ENCODE data around the gene FCRLA. TPM values are rescaled to one million over a fixed set of nuclear protein-coding genes. Genes with fewer than 3 reads are reported as not detected.

FCRLA gene
- total RNA-seq, 1 experiment from 2014 or later, result 0.15 TPM

DNA sequence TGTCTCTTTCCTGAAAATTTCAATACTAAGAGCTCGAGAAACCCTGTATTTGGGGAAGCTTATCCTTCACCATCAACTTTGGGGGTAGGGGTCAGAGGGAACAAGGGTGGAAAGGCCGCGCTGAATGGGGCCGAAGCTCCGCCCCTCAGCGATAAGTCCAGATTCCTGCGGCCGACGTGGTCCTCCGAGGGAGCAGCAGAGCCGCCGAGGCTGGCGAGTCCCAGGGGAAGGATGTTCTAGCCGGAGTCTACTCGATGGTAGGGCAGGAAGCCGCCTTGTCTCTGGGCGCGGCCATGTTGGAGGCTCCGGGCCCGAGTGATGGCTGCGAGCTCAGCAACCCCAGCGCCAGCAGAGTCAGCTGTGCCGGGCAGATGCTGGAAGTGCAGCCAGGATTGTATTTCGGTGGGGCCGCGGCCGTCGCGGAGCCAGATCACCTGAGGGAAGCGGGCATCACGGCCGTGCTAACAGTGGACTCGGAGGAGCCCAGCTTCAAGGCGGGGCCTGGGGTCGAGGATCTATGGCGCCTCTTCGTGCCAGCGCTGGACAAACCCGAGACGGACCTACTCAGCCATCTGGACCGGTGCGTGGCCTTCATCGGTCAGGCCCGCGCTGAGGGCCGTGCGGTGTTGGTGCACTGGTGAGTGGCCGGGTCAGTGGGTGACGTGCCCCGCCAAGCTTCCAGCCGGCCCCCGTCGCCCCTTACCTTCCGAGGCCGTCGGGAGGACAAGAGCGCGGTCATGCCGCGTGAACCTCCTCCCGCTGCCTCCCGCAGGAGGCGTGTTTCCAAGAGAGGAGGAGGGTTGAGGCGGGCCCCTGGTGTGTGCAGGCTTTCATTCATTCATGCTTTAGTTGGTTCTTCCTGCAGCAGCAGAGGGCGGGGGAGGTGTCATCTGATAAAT is 42.7 kb downstream of the FCRLA start, which contains the start of gene DUSP12 (continued):
- TF ChIP-seq, protein P1, sequence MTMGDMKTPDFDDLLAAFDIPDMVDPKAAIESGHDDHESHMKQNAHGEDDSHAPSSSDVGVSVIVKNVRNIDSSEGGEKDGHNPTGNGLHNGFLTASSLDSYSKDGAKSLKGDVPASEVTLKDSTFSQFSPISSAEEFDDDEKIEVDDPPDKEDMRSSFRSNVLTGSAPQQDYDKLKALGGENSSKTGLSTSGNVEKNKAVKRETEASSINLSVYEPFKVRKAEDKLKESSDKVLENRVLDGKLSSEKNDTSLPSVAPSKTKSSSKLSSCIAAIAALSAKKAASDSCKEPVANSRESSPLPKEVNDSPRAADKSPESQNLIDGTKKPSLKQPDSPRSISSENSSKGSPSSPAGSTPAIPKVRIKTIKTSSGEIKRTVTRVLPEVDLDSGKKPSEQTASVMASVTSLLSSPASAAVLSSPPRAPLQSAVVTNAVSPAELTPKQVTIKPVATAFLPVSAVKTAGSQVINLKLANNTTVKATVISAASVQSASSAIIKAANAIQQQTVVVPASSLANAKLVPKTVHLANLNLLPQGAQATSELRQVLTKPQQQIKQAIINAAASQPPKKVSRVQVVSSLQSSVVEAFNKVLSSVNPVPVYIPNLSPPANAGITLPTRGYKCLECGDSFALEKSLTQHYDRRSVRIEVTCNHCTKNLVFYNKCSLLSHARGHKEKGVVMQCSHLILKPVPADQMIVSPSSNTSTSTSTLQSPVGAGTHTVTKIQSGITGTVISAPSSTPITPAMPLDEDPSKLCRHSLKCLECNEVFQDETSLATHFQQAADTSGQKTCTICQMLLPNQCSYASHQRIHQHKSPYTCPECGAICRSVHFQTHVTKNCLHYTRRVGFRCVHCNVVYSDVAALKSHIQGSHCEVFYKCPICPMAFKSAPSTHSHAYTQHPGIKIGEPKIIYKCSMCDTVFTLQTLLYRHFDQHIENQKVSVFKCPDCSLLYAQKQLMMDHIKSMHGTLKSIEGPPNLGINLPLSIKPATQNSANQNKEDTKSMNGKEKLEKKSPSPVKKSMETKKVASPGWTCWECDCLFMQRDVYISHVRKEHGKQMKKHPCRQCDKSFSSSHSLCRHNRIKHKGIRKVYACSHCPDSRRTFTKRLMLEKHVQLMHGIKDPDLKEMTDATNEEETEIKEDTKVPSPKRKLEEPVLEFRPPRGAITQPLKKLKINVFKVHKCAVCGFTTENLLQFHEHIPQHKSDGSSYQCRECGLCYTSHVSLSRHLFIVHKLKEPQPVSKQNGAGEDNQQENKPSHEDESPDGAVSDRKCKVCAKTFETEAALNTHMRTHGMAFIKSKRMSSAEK (CRISPR knock-in tag; IDR thresholded peaks at IDR 0.05; ENCODE audit: borderline replicate concordance), result no peak
- TF ChIP-seq OVOL2 (CRISPR knock-in tag; IDR thresholded peaks at IDR 0.05; ENCODE audit: borderline replicate concordance) (no peak), ELF4 (CRISPR knock-in tag; IDR thresholded peaks at IDR 0.05; ENCODE audit: low read depth) (no peak), ESRRA (CRISPR knock-in tag; IDR thresholded peaks at IDR 0.05; ENCODE audit: borderline replicate concordance) (peak; percentile 72; the same call in 1 of the 2 replicates), FOXP1 (CRISPR knock-in tag; IDR thresholded peaks at IDR 0.05; ENCODE audit: borderline replicate concordance) (peak; percentile 92), CREM (CRISPR knock-in tag; IDR thresholded peaks at IDR 0.05) (no peak), TCF7 (CRISPR knock-in tag; IDR thresholded peaks at IDR 0.05; ENCODE audit: low read depth) (peak; percentile 74; the same call in 1 of the 2 replicates), ZNF138 (CRISPR knock-in tag; conservative IDR thresholded peaks at IDR 0.05) (no peak), IRF2 (CRISPR knock-in tag; IDR thresholded peaks at IDR 0.05; ENCODE audit: borderline replicate concordance, low read depth) (0 out of 2 replicates have a peak, but pooled peaks have one; percentile 32)
- TF ChIP-seq, protein P2, sequence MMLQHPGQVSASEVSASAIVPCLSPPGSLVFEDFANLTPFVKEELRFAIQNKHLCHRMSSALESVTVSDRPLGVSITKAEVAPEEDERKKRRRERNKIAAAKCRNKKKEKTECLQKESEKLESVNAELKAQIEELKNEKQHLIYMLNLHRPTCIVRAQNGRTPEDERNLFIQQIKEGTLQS (CRISPR knock-in tag; conservative IDR thresholded peaks at IDR 0.05), result no peak
- TF ChIP-seq, protein P3, sequence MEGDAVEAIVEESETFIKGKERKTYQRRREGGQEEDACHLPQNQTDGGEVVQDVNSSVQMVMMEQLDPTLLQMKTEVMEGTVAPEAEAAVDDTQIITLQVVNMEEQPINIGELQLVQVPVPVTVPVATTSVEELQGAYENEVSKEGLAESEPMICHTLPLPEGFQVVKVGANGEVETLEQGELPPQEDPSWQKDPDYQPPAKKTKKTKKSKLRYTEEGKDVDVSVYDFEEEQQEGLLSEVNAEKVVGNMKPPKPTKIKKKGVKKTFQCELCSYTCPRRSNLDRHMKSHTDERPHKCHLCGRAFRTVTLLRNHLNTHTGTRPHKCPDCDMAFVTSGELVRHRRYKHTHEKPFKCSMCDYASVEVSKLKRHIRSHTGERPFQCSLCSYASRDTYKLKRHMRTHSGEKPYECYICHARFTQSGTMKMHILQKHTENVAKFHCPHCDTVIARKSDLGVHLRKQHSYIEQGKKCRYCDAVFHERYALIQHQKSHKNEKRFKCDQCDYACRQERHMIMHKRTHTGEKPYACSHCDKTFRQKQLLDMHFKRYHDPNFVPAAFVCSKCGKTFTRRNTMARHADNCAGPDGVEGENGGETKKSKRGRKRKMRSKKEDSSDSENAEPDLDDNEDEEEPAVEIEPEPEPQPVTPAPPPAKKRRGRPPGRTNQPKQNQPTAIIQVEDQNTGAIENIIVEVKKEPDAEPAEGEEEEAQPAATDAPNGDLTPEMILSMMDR (IDR thresholded peaks at IDR 0.05), result no peak
- TF ChIP-seq, protein P4, sequence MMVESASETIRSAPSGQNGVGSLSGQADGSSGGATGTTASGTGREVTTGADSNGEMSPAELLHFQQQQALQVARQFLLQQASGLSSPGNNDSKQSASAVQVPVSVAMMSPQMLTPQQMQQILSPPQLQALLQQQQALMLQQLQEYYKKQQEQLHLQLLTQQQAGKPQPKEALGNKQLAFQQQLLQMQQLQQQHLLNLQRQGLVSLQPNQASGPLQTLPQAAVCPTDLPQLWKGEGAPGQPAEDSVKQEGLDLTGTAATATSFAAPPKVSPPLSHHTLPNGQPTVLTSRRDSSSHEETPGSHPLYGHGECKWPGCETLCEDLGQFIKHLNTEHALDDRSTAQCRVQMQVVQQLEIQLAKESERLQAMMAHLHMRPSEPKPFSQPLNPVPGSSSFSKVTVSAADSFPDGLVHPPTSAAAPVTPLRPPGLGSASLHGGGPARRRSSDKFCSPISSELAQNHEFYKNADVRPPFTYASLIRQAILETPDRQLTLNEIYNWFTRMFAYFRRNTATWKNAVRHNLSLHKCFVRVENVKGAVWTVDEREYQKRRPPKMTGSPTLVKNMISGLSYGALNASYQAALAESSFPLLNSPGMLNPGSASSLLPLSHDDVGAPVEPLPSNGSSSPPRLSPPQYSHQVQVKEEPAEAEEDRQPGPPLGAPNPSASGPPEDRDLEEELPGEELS (CRISPR knock-in tag; IDR thresholded peaks at IDR 0.05), result 0 out of 2 replicates have a peak, but pooled peaks have one; percentile 22
- TF ChIP-seq, protein P5, sequence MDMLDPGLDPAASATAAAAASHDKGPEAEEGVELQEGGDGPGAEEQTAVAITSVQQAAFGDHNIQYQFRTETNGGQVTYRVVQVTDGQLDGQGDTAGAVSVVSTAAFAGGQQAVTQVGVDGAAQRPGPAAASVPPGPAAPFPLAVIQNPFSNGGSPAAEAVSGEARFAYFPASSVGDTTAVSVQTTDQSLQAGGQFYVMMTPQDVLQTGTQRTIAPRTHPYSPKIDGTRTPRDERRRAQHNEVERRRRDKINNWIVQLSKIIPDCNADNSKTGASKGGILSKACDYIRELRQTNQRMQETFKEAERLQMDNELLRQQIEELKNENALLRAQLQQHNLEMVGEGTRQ (CRISPR knock-in tag; IDR thresholded peaks at IDR 0.05), result no peak

DNA sequence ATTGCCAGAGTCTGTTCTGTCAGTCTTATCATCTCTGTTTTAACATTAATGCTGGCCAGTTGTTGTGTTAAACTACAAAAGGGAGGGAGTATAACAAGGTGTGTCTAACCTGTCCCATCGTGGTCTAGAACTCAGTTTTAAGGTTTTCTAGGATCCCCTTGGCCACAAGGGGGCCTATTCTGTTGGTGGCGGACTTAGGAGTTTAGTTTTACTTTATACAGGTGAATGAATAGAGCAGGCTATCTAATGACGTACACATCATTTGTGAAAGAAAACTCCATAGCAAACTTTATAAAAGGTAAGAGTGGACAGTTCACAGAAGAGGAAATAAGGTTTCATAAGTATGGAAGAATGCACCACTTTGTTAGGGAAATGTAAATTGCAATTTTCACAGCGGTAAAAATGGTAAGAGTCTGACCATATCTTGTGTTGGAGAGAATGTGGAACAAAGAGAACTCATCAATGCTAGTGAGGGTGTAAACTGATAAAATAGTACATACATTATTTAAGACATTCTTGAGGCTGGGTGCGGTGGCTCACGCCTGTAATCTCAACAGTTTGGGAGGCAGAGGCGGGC is 56.6 kb downstream of the FCRLA start:
- ChIA-PET CTCF (interaction anchor here (1.4 kb wide), 1 partner anchor 273 kb away, joined by 10 read pairs; no protein-coding TSS in a partner anchor), POLR2A (interaction anchor here (1.3 kb wide), 1 partner anchor 14 kb away, joined by 4 read pairs; the partner anchor contains the start of gene DUSP12)
- Mint-ChIP-seq H3K4me1 (peaks cover 8% of the 10 kb centered on the region), H3K36me3 (peaks cover 3% of the 10 kb centered on the region), H3K9me3 (no peaks in the 10 kb centered on the region; the same call in 1 of the 2 replicates), H3K27ac (no peak overlapping the region), H3K4me3 (peak overlapping the region; percentile 43), H3K27me3 (ENCODE audit: low read depth) (peaks cover 2% of the 10 kb centered on the region; the same call in 1 of the 2 replicates)
- ATAC-seq, result peak; percentile 57
- DNase-seq (ENCODE audit: low spot score), result no peak
- TF ChIP-seq ZNF317 (CRISPR knock-in tag; IDR thresholded peaks at IDR 0.05; ENCODE audit: borderline replicate concordance, low read depth) (no peak), ZNF121 (CRISPR knock-in tag; IDR thresholded peaks at IDR 0.05) (0 out of 2 replicates have a peak, but pooled peaks have one; percentile 17)
- TF ChIP-seq, protein P3 (IDR thresholded peaks at IDR 0.05), result peak; percentile 63
